HG03139 (cell line): ENCODE results near the gene WDFY3.

ENCODE experiments used
- ATAC-seq: cut with Tn5 transposase; IDR thresholded peaks from one replicate; pipeline ENCODE4 v1.9.1; 2021; ENCODE audit not compliant: unreplicated experiment

The WDFY3 gene

DNA sequence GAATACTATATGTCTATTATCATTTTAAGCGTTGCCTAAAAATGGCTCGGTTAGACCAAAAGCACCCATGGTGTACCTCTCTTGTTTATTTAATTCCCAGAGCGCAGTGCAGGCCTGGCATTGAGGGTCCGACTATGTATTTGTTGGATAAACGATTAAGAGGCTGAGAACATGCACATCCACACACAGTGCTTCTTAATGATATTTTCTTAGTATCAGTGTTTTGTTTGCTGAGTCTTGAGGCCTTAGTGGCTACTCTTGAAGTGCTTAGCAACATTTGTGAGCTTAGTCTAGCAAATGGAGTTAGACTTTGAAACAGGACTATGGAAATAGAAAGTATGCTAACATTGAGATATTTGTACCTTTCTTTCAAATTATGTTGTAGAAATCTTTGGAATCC is 339.8 kb downstream of the WDFY3 start:
- no peak for ATAC-seq

DNA sequence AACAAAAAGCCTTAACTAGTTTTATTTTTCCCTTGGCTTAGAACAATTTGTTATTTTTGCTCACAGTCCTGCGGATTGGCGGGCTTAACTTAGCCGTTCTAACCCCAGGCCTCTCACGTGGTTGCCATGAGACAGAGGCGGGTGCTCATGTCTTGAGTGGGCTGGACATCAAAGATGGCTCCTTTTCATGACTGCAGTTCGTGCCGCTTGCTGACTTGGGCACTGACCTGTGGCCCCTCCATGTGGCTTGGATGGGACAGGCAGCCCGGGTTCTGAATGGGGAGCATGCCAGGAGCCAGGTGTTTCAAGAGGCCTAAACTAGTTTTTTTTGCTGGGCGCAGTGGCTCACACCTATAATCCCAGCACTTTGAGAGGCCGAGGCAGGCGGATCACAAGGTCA is 342.8 kb downstream of the WDFY3 start:
- no peak for ATAC-seq

DNA sequence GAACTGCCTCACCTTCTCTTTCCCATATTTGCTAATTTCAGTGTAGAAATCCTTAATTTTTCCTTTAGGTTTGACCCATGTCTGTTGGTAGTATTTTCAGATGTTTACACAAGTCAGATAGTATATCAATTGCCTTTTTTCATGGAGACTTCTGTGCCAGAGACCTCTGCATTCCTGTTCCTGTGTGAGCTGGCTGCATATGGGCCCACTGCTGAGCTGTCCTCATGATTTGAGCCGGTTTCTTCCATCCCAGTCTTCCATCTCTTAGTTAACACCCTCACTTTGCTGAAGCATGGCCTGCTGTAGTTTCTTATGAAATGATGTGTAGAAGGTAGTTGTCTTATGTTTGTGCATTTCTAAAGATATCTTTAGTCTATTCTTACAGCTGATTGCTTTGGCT is 343.5 kb downstream of the WDFY3 start:
- ATAC-seq = no peak
